ENCODE results near the gene PRSS36. TPM values are rescaled to one million over a fixed set of nuclear protein-coding genes. Genes with fewer than 3 reads are reported as not detected.

PRSS36 gene
- total and polyA plus RNA-seq, 9 of the 15 experiments (the other 6 are each of a cell fraction or from before 2014, with no cell fraction given), result 0.09 to 1.2 (median 0.54) TPM; not detected in 2

GRCh38 chr16:31105677-31106213, 44.1 kb downstream of the PRSS36 start (continued):
- TF ChIP-seq ZNF407 (IDR thresholded peaks at IDR 0.05; ENCODE audit: low read depth) (no peak), ZSCAN29 (IDR thresholded peaks at IDR 0.05) (no peak), TRIM25 (IDR thresholded peaks at IDR 0.05; ENCODE audit: borderline replicate concordance) (no peak), PURB (CRISPR knock-in tag; IDR thresholded peaks at IDR 0.05; ENCODE audit: low read depth) (no peak), ZNF24 (IDR thresholded peaks at IDR 0.05) (0 out of 2 replicates have a peak, but pooled peaks have one; percentile 19), ZNF717 (CRISPR knock-in tag; IDR thresholded peaks at IDR 0.05) (no peak), CREBBP (IDR thresholded peaks at IDR 0.05; ENCODE audit: low read depth, low read length) (no peak), STAT5A (IDR thresholded peaks at IDR 0.05; ENCODE audit: borderline replicate concordance, low read length) (no peak), HMGN3 (IDR thresholded peaks at IDR 0.05; ENCODE audit: borderline replicate concordance, extremely low read depth, insufficient read length, low read depth, low read length) (peak; percentile 97), CC2D1A (IDR thresholded peaks at IDR 0.05) (no peak)
- TF ChIP-seq, protein P1, sequence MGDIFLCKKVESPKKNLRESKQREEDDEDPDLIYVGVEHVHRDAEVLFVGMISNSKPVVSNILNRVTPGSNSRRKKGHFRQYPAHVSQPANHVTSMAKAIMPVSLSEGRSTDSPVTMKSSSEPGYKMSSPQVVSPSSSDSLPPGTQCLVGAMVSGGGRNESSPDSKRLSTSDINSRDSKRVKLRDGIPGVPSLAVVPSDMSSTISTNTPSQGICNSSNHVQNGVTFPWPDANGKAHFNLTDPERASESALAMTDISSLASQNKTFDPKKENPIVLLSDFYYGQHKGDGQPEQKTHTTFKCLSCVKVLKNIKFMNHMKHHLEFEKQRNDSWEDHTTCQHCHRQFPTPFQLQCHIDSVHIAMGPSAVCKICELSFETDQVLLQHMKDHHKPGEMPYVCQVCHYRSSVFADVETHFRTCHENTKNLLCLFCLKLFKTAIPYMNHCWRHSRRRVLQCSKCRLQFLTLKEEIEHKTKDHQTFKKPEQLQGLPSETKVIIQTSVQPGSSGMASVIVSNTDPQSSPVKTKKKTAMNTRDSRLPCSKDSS (IDR thresholded peaks at IDR 0.05; ENCODE audit: low read depth, partially characterized antibody), result no peak
- TF ChIP-seq, protein P2, sequence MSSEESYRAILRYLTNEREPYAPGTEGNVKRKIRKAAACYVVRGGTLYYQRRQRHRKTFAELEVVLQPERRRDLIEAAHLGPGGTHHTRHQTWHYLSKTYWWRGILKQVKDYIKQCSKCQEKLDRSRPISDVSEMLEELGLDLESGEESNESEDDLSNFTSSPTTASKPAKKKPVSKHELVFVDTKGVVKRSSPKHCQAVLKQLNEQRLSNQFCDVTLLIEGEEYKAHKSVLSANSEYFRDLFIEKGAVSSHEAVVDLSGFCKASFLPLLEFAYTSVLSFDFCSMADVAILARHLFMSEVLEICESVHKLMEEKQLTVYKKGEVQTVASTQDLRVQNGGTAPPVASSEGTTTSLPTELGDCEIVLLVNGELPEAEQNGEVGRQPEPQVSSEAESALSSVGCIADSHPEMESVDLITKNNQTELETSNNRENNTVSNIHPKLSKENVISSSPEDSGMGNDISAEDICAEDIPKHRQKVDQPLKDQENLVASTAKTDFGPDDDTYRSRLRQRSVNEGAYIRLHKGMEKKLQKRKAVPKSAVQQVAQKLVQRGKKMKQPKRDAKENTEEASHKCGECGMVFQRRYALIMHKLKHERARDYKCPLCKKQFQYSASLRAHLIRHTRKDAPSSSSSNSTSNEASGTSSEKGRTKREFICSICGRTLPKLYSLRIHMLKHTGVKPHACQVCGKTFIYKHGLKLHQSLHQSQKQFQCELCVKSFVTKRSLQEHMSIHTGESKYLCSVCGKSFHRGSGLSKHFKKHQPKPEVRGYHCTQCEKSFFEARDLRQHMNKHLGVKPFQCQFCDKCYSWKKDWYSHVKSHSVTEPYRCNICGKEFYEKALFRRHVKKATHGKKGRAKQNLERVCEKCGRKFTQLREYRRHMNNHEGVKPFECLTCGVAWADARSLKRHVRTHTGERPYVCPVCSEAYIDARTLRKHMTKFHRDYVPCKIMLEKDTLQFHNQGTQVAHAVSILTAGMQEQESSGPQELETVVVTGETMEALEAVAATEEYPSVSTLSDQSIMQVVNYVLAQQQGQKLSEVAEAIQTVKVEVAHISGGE (CRISPR knock-in tag; IDR thresholded peaks at IDR 0.05), result peak in 1 of 3 experiments; percentile 57; a peak in 2 of 6 replicates

Measured in K562 (cell line).